Retinal pigment epithelial cell (primary cell): ENCODE measurements around the gene NNT.

Source experiments
- DNase-seq: peaks from one replicate; pipeline ENCODE4 v3.0.0-alpha.2; 2010; ENCODE audit warnings: low read depth
- H3K4me3 ChIP-seq: 2 replicates; pipeline ENCODE4 v1.5.1; 2011; ENCODE audit warnings: mild to moderate bottlenecking, low read length, control low read depth, moderate library complexity
- TF ChIP-seq, protein P1 (sequence below): conservative IDR thresholded peaks from 2 replicates; pipeline ENCODE4 v1.5.1; 2011; ENCODE audit warnings: low read depth, low read length, control low read depth, inconsistent platforms

NNT gene

DNA sequence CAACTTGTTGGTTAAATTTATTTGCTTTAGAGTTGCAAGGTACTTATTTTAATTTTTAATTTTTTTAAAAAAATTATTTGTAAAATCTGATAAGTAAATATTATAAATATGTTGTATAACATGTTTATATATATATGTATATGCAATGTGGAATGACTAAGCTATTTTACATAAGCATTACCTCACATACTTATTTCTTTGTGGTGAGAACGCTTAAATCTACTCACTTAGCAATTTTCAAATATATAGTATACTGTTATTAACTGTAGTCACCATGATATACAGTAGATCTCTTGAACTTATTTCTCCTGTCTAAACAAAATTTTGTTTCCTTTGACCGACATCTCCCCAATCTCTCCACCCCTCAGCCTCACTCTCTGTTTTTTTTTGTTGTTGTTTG, 147.8 kb downstream of the NNT start:
- no peak overlapping the region for H3K4me3 ChIP-seq
- TF ChIP-seq, protein P1, sequence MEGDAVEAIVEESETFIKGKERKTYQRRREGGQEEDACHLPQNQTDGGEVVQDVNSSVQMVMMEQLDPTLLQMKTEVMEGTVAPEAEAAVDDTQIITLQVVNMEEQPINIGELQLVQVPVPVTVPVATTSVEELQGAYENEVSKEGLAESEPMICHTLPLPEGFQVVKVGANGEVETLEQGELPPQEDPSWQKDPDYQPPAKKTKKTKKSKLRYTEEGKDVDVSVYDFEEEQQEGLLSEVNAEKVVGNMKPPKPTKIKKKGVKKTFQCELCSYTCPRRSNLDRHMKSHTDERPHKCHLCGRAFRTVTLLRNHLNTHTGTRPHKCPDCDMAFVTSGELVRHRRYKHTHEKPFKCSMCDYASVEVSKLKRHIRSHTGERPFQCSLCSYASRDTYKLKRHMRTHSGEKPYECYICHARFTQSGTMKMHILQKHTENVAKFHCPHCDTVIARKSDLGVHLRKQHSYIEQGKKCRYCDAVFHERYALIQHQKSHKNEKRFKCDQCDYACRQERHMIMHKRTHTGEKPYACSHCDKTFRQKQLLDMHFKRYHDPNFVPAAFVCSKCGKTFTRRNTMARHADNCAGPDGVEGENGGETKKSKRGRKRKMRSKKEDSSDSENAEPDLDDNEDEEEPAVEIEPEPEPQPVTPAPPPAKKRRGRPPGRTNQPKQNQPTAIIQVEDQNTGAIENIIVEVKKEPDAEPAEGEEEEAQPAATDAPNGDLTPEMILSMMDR, result no peak
- no peak for DNase-seq

DNA sequence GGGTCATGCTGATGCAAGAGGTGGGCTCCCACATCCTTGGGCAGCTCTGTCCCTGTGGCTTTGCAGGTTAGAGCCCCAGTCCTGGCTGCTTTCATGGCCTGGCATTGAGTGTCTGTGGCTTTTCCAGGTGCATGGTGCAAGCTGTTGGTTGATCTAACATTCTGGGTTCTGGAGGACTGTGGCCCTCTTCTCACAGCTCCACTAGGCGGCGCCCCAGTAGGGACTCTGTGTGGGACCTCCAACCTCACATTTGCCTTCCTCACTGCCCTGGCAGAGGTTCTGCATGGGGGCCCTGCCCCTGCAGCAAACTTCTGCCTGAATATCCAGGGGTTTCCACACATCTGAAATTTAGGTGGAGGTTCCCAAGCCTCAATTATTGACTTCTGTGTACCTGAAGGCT, 150.1 kb downstream of the NNT start:
- TF ChIP-seq, protein P1, result no peak
- no peak overlapping the region for H3K4me3 ChIP-seq
- no peak for DNase-seq
